ENCODE results near the gene MBNL2. TPM values are rescaled to one million over a fixed set of nuclear protein-coding genes. Genes with fewer than 3 reads are reported as not detected.

MBNL2 gene
- total and polyA plus RNA-seq, 2 of the 13 experiments (the other 11 are each of a cell fraction or from before 2014, with no cell fraction given) = 30.8 to 59.0 TPM

GRCh38 chr13:97256343-97256783 lies 34.2 kb downstream of the MBNL2 start (continued):
- TF ChIP-seq PHF8 (CRISPR knock-in tag; IDR thresholded peaks at IDR 0.05) (no peak), ZNF382 (CRISPR knock-in tag; IDR thresholded peaks at IDR 0.05; ENCODE audit: borderline replicate concordance) (no peak), ZNF230 (CRISPR knock-in tag; IDR thresholded peaks at IDR 0.05) (no peak), SSRP1 (CRISPR knock-in tag; IDR thresholded peaks at IDR 0.05) (no peak), ZNF878 (CRISPR knock-in tag; IDR thresholded peaks at IDR 0.05) (no peak), JUNB (CRISPR knock-in tag; IDR thresholded peaks at IDR 0.05; ENCODE audit: borderline replicate concordance) (peak; percentile 52; the same call in 1 of the 2 replicates), ZKSCAN1 (IDR thresholded peaks at IDR 0.05; ENCODE audit: low read length) (no peak), SP140L (CRISPR knock-in tag; IDR thresholded peaks at IDR 0.05; ENCODE audit: borderline replicate concordance) (no peak), ZNF20 (CRISPR knock-in tag; IDR thresholded peaks at IDR 0.05) (no peak), ELF3 (CRISPR knock-in tag; IDR thresholded peaks at IDR 0.05) (0 out of 2 replicates have a peak, but pooled peaks have one; percentile 18), ONECUT2 (CRISPR knock-in tag; IDR thresholded peaks at IDR 0.05) (no peak), CREM (IDR thresholded peaks at IDR 0.05) (0 out of 2 replicates have a peak, but pooled peaks have one; percentile 19), CREM (CRISPR knock-in tag; IDR thresholded peaks at IDR 0.05) (no peak), SOX6 (IDR thresholded peaks at IDR 0.05) (no peak), SOX6 (CRISPR knock-in tag; IDR thresholded peaks at IDR 0.05) (peak; percentile 14; the same call in 1 of the 2 replicates), CREB1 (IDR thresholded peaks at IDR 0.05) (0 out of 2 replicates have a peak, but pooled peaks have one; percentile 16), CREB1 (CRISPR knock-in tag; IDR thresholded peaks at IDR 0.05) (no peak), MED1 (CRISPR knock-in tag; IDR thresholded peaks at IDR 0.05) (peak; percentile 71), ATF3 (CRISPR knock-in tag; IDR thresholded peaks at IDR 0.05) (peak; percentile 75; the same call in 1 of the 2 replicates), THRA (CRISPR knock-in tag; IDR thresholded peaks at IDR 0.05; ENCODE audit: borderline replicate concordance) (no peak), FOSL2 (CRISPR knock-in tag; IDR thresholded peaks at IDR 0.05) (peak; percentile 98), ZEB1 (IDR thresholded peaks at IDR 0.05; ENCODE audit: insufficient replicate concordance, low read depth) (no peak), ZNF33B (CRISPR knock-in tag; IDR thresholded peaks at IDR 0.05) (no peak), ZFP90 (CRISPR knock-in tag; IDR thresholded peaks at IDR 0.05; ENCODE audit: borderline replicate concordance) (no peak), SATB2 (CRISPR knock-in tag; IDR thresholded peaks at IDR 0.05) (no peak), GATAD1 (CRISPR knock-in tag; IDR thresholded peaks at IDR 0.05) (no peak), PTBP1 (IDR thresholded peaks at IDR 0.05; ENCODE audit: low read depth, low read length, poor library complexity, severe bottlenecking) (no peak), MAFG (CRISPR knock-in tag; IDR thresholded peaks at IDR 0.05) (no peak), SKI (IDR thresholded peaks at IDR 0.05; ENCODE audit: partially characterized antibody) (peak; percentile 17), ZNF205 (CRISPR knock-in tag; IDR thresholded peaks at IDR 0.05) (no peak), CEBPB (IDR thresholded peaks at IDR 0.05; ENCODE audit: borderline replicate concordance, low read depth, low read length) (peak; percentile 82), ZNF335 (CRISPR knock-in tag; IDR thresholded peaks at IDR 0.05) (no peak), SMAD1 (CRISPR knock-in tag; IDR thresholded peaks at IDR 0.05; ENCODE audit: borderline replicate concordance, low read depth) (no peak), TCF7L2 (IDR thresholded peaks at IDR 0.05; ENCODE audit: low read depth, low read length) (no peak)
